ENCODE results near the gene PXMP2. TPM values are rescaled to one million over a fixed set of nuclear protein-coding genes. Genes with fewer than 3 reads are reported as not detected.

The PXMP2 gene
- total RNA-seq, 2 donors from 2014 or later: 26.7 to 27.0 TPM

GRCh38 chr12:132708150-132708549 is 20.8 kb downstream of the PXMP2 start:
- 90 to 92% methylated on average over 2 of the region's 2 CpGs for WGBS, 2 experiments (ENCODE audit: insufficient coverage in 1 of 2, insufficient read length in 1 of 2)
- peaks cover 25% of the 10 kb centered on the region for H3K36me3 Mint-ChIP-seq (ENCODE audit: low read depth)
- H3K9me3 Mint-ChIP-seq: no peaks in the 10 kb centered on the region
- no peak overlapping the region for H3K4me3 Mint-ChIP-seq
- peaks cover 2% of the 10 kb centered on the region for H3K4me1 Mint-ChIP-seq
- peaks cover 13% of the 10 kb centered on the region for H3K36me3 ChIP-seq (ENCODE audit: control insufficient read depth, insufficient read depth, low read length)
- H3K4me1 ChIP-seq (ENCODE audit: control insufficient read depth, insufficient read depth, low read length): no peaks in the 10 kb centered on the region
- H3K9me3 ChIP-seq (ENCODE audit: control insufficient read depth, low read length): no peaks in the 10 kb centered on the region
- H3K27me3 ChIP-seq (ENCODE audit: control insufficient read depth, insufficient read depth, low read length, poor library complexity, severe bottlenecking): no peaks in the 10 kb centered on the region
- H3K9ac ChIP-seq (ENCODE audit: extremely low read depth, low read length, poor library complexity, severe bottlenecking): no peak overlapping the region
- no peak overlapping the region for H3K27ac ChIP-seq (ENCODE audit: low read depth, low read length)
- no peak overlapping the region for H3K27ac Mint-ChIP-seq
- DNase-seq: no peak
- H3K27me3 Mint-ChIP-seq (ENCODE audit: insufficient read depth): no peaks in the 10 kb centered on the region
- H3K4me3 ChIP-seq (ENCODE audit: low read length): no peak overlapping the region
- no peak for TF ChIP-seq CTCF (conservative IDR thresholded peaks at IDR 0.05)

- Mint-ChIP-seq H3K4me3 (peak overlapping the region; percentile 89), H3K27me3 (ENCODE audit: insufficient read depth) (no peaks in the 10 kb centered on the region), H3K27ac (peak overlapping the region; percentile 96), H3K9me3 (no peaks in the 10 kb centered on the region), H3K4me1 (peaks cover 2% of the 10 kb centered on the region), H3K36me3 (ENCODE audit: low read depth) (peaks cover 26% of the 10 kb centered on the region)
- H3K9ac ChIP-seq (ENCODE audit: extremely low read depth, low read length, poor library complexity, severe bottlenecking): peak overlapping the region; percentile 84
- no peak for TF ChIP-seq CTCF (conservative IDR thresholded peaks at IDR 0.05)
- no peaks in the 10 kb centered on the region for H3K27me3 ChIP-seq (ENCODE audit: control insufficient read depth, insufficient read depth, low read length, poor library complexity, severe bottlenecking)
- peak overlapping the region; percentile 77 for H3K27ac ChIP-seq (ENCODE audit: low read depth, low read length)
- no peaks in the 10 kb centered on the region for H3K4me1 ChIP-seq (ENCODE audit: control insufficient read depth, insufficient read depth, low read length)
- H3K9me3 ChIP-seq (ENCODE audit: control insufficient read depth, low read length): no peaks in the 10 kb centered on the region
- H3K4me3 ChIP-seq (ENCODE audit: low read length): peak overlapping the region; percentile 92
- 4 to 9% methylated on average over 21 to 26 of the region's 26 CpGs for WGBS, 2 experiments (ENCODE audit: insufficient coverage in 1 of 2, insufficient read length in 1 of 2)
- peak; percentile 87 for DNase-seq
- peaks cover 11% of the 10 kb centered on the region for H3K36me3 ChIP-seq (ENCODE audit: control insufficient read depth, insufficient read depth, low read length)
Measured at GRCh38 chr12:132710043-132710404, 22.6 kb downstream of the PXMP2 start.

GRCh38 chr12:132710405-132711079 is 23.2 kb downstream of the PXMP2 start, which contains the start of gene PGAM5:
Gene PGAM5, plus strand, starts transcription at chr12:132710842. Its CDS starts 35 bp downstream, at chr12:132710877.
- DNase-seq: peak; percentile 91

More at GRCh38 chr12:132710405-132711079, 23.2 kb downstream of the PXMP2 start, which contains the start of gene PGAM5:
- Mint-ChIP-seq H3K36me3 (ENCODE audit: low read depth) (peaks cover 28% of the 10 kb centered on the region), H3K27ac (peak within 1 kb of the TSS; percentile 96), H3K4me3 (peak within 1 kb of the TSS; percentile 89), H3K4me1 (peaks cover 2% of the 10 kb centered on the region), H3K27me3 (ENCODE audit: insufficient read depth) (no peaks in the 10 kb centered on the region), H3K9me3 (no peaks in the 10 kb centered on the region)
- no peaks in the 10 kb centered on the region for H3K27me3 ChIP-seq (ENCODE audit: control insufficient read depth, insufficient read depth, low read length, poor library complexity, severe bottlenecking)
- peak within 1 kb of the TSS; percentile 84 for H3K9ac ChIP-seq (ENCODE audit: extremely low read depth, low read length, poor library complexity, severe bottlenecking)
- peak within 1 kb of the TSS; percentile 77 for H3K27ac ChIP-seq (ENCODE audit: low read depth, low read length)
- no peaks in the 10 kb centered on the region for H3K4me1 ChIP-seq (ENCODE audit: control insufficient read depth, insufficient read depth, low read length)
- peak within 1 kb of the TSS; percentile 92 for H3K4me3 ChIP-seq (ENCODE audit: low read length)
- H3K9me3 ChIP-seq (ENCODE audit: control insufficient read depth, low read length): no peaks in the 10 kb centered on the region
- H3K36me3 ChIP-seq (ENCODE audit: control insufficient read depth, insufficient read depth, low read length): peaks cover 13% of the 10 kb centered on the region
- TF ChIP-seq CTCF (conservative IDR thresholded peaks at IDR 0.05): no peak
- WGBS, 2 experiments (ENCODE audit: insufficient coverage in 1 of 2, insufficient read length in 1 of 2): 0% methylated on average over 20 to 94 of the region's 94 CpGs
